Astrocyte (in vitro differentiated cells and primary cell): ENCODE data around the gene UBE2E2.

Experiments
- EZH2 ChIP-seq: IDR thresholded peaks from 2 replicates; pipeline ENCODE4 v1.6.1; 2012; ENCODE audit warnings: mild to moderate bottlenecking, low read length, inconsistent platforms; ENCODE audit not compliant: insufficient read depth
- TF ChIP-seq, protein P1 (sequence below): IDR thresholded peaks from 2 replicates; pipeline ENCODE4 v1.5.1; 2011; ENCODE audit warnings: low read depth, mild to moderate bottlenecking, inconsistent platforms, low read length, moderate library complexity; ENCODE audit not compliant: insufficient read depth

GRCh38 chr3:23608650-23609049, 405.5 kb downstream of the UBE2E2 start:
- TF ChIP-seq, protein P1, sequence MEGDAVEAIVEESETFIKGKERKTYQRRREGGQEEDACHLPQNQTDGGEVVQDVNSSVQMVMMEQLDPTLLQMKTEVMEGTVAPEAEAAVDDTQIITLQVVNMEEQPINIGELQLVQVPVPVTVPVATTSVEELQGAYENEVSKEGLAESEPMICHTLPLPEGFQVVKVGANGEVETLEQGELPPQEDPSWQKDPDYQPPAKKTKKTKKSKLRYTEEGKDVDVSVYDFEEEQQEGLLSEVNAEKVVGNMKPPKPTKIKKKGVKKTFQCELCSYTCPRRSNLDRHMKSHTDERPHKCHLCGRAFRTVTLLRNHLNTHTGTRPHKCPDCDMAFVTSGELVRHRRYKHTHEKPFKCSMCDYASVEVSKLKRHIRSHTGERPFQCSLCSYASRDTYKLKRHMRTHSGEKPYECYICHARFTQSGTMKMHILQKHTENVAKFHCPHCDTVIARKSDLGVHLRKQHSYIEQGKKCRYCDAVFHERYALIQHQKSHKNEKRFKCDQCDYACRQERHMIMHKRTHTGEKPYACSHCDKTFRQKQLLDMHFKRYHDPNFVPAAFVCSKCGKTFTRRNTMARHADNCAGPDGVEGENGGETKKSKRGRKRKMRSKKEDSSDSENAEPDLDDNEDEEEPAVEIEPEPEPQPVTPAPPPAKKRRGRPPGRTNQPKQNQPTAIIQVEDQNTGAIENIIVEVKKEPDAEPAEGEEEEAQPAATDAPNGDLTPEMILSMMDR = no peak
- no peak for TF ChIP-seq EZH2
